Mesenchymal stem cell (in vitro differentiated cells and primary cell): ENCODE results near the gene KLC4.
A peak's percentile ranks its signal among the peaks of the same experiment; 100 is the strongest.

Experiments used
- DNase-seq: peaks from one replicate; pipeline ENCODE4 v3.0.0-alpha.2; 2013
- H2AFZ ChIP-seq: one replicate; pipeline ENCODE4 v1.6.1; 2013; ENCODE audit warnings: low read depth, mild to moderate bottlenecking, control low read depth, inconsistent platforms, low read length, moderate library complexity
- H2AK5ac ChIP-seq: 2 replicates; pipeline ENCODE4 v1.6.1; 2013; ENCODE audit warnings: low read length, moderate library complexity, mild to moderate bottlenecking, inconsistent platforms; ENCODE audit not compliant: severe bottlenecking
- H2BK120ac ChIP-seq: one replicate; pipeline ENCODE4 v1.6.1; 2013; ENCODE audit warnings: low read depth, mild to moderate bottlenecking, inconsistent platforms, low read length, moderate library complexity
- H2BK12ac ChIP-seq, 2 experiments: one replicate each; pipeline ENCODE4 v1.6.1; 2013; ENCODE audit warnings: inconsistent platforms in 2 of 2, low read length in 2 of 2, mild to moderate bottlenecking in 2 of 2, moderate library complexity in 2 of 2, control low read depth in 1 of 2
- H2BK15ac ChIP-seq: one replicate; pipeline ENCODE4 v1.6.1; 2013; ENCODE audit warnings: mild to moderate bottlenecking, low read depth, inconsistent platforms; ENCODE audit not compliant: poor library complexity, severe bottlenecking
- H2BK5ac ChIP-seq: 2 replicates; pipeline ENCODE4 v1.6.1; 2013; ENCODE audit warnings: low read depth, mild to moderate bottlenecking, low read length, control low read depth, inconsistent platforms; ENCODE audit not compliant: poor library complexity, severe bottlenecking
- H3K14ac ChIP-seq, 2 experiments: one replicate each; pipeline ENCODE4 v1.6.1; 2013; ENCODE audit warnings: inconsistent platforms in 2 of 2, low read length in 2 of 2, control low read depth in 1 of 2, mild to moderate bottlenecking in 1 of 2, moderate library complexity in 1 of 2
- H3K18ac ChIP-seq, 2 experiments: one replicate each; pipeline ENCODE4 v1.6.1; 2013; ENCODE audit warnings: inconsistent platforms in 2 of 2, low read length in 2 of 2, control low read depth in 1 of 2, low read depth in 1 of 2, mild to moderate bottlenecking in 1 of 2
- H3K23ac ChIP-seq, 2 experiments: one replicate each; pipeline ENCODE4 v1.6.1; 2013; ENCODE audit warnings: inconsistent platforms in 2 of 2, low read length in 2 of 2, mild to moderate bottlenecking in 2 of 2, moderate library complexity in 2 of 2, control low read depth in 1 of 2
- H3K27ac ChIP-seq: 2 replicates; pipeline ENCODE4 v1.5.1; 2013; ENCODE audit warnings: mild to moderate bottlenecking, moderate library complexity, low read length, control low read depth, inconsistent platforms; ENCODE audit not compliant: poor library complexity, severe bottlenecking
- H3K27me3 ChIP-seq, 2 experiments: 2 replicates each; pipeline versions ENCODE4 v1.6.1 to v1.7.0; 2013; ENCODE audit warnings: low read length in 2 of 2, mild to moderate bottlenecking in 2 of 2, moderate library complexity in 2 of 2, control low read depth in 1 of 2, inconsistent platforms in 1 of 2; ENCODE audit not compliant: control insufficient read depth in 1 of 2, insufficient read depth in 1 of 2
- H3K36me3 ChIP-seq, 2 experiments: 2 replicates each; pipeline versions ENCODE4 v1.6.1 to v1.7.0; 2013; ENCODE audit warnings: low read length in 2 of 2, control low read depth in 1 of 2, inconsistent platforms in 1 of 2, low read depth in 1 of 2, mild to moderate bottlenecking in 1 of 2; ENCODE audit not compliant: insufficient read depth in 2 of 2, control insufficient read depth in 1 of 2
- H3K4ac ChIP-seq, 2 experiments: one replicate each; pipeline ENCODE4 v1.6.1; 2013; ENCODE audit warnings: inconsistent platforms in 2 of 2, low read length in 2 of 2, mild to moderate bottlenecking in 2 of 2, moderate library complexity in 2 of 2, control low read depth in 1 of 2, low read depth in 1 of 2
- H3K4me1 ChIP-seq: 2 replicates; pipeline ENCODE4 v1.6.1; 2013; ENCODE audit warnings: low read depth, low read length, control low read depth; ENCODE audit not compliant: control insufficient read depth, insufficient read depth
- H3K4me2 ChIP-seq: 2 replicates; pipeline ENCODE4 v1.6.1; 2013; ENCODE audit warnings: low read length, mild to moderate bottlenecking, inconsistent platforms; ENCODE audit not compliant: poor library complexity, severe bottlenecking
- H3K4me3 ChIP-seq, 2 experiments: 2 replicates each; pipeline versions ENCODE4 v1.5.1 to v1.7.0; 2013; ENCODE audit warnings: low read length in 2 of 2, mild to moderate bottlenecking in 2 of 2, control low read depth in 1 of 2, low read depth in 1 of 2; ENCODE audit not compliant: insufficient read depth in 1 of 2
- H3K79me1 ChIP-seq: replicated peaks from 2 replicates; pipeline ENCODE4 v1.6.1; 2013; ENCODE audit warnings: mild to moderate bottlenecking, control low read depth, low read length, inconsistent platforms; ENCODE audit not compliant: poor library complexity, severe bottlenecking
- H3K9ac ChIP-seq: 2 replicates; pipeline ENCODE4 v1.7.0; 2013; ENCODE audit warnings: mild to moderate bottlenecking, low read length, moderate library complexity
- H3K9me3 ChIP-seq: 2 replicates; pipeline ENCODE4 v1.7.0; 2013; ENCODE audit warnings: mild to moderate bottlenecking, low read length; ENCODE audit not compliant: control insufficient read depth
- H4K8ac ChIP-seq: one replicate; pipeline ENCODE4 v1.6.1; 2013; ENCODE audit warnings: inconsistent platforms, mild to moderate bottlenecking, low read length, moderate library complexity
- H4K91ac ChIP-seq: one replicate; pipeline ENCODE4 v1.6.1; 2013; ENCODE audit warnings: mild to moderate bottlenecking, low read length, inconsistent platforms
- WGBS: methylation state at CpG from one replicate; pipeline ENCODE4 v1.1.7; 2013; ENCODE audit warnings: mixed read lengths; 5-methylcytosine and 5-hydroxymethylcytosine counted together

The KLC4 gene

DNA sequence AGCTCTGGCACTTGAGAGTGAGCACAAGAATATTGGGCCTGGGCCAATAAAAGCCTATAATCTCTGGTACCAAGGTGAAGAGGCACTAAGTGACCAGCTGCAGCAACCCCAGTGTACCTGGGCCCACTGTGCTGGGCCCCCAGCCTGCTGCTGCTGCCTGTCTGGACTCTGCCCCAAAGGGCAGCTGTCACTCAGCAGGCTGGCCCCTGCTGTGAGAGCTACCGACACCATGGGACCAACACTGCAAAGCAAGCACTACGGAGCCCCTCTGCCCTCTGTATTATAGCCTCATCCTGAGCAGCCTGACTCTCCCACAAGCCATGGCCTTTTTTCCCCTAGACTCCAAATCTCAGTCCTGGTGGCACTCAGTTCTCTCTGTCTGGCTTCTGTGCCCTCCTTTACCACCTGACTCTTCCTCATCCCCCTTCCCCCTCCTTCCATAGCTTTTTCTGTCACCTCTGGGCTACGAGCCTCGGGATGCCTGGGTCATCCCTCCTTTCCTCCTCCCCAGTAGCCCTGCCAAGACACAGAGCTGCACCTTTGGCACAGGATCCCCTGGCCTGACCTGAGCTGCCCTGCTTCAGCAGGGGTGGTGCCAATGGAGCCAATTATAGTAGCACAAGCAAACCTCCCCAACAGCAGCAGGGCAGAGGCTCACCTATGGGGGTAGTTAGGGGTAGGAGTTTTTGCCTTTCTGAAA, 23.8 kb upstream of the KLC4 start:
- DNase-seq: no peak
- peak overlapping the region; percentile 20 for H4K8ac ChIP-seq
- H3K9me3 ChIP-seq: no peaks in the 10 kb centered on the region
- peaks cover 4% of the 10 kb centered on the region for H3K4me1 ChIP-seq
- no peak overlapping the region for H3K18ac ChIP-seq
- no peak overlapping the region for H2BK120ac ChIP-seq
- H3K9ac ChIP-seq: no peak overlapping the region
- H3K23ac ChIP-seq: no peak overlapping the region
- H3K4ac ChIP-seq: no peak overlapping the region
- H3K4me3 ChIP-seq: no peak overlapping the region
- H3K36me3 ChIP-seq: peaks cover 71 to 82% of the 10 kb centered on the region in 2 experiments
- no peak overlapping the region for H2BK12ac ChIP-seq
- no peak overlapping the region for H2AFZ ChIP-seq
- no peak overlapping the region for H4K91ac ChIP-seq
- no peak overlapping the region for H3K27ac ChIP-seq
- WGBS: 87% methylated on average over 4 of the region's 4 CpGs
- no peak overlapping the region for H2AK5ac ChIP-seq
- H2BK5ac ChIP-seq: no peak overlapping the region
- H3K27me3 ChIP-seq: no peaks in the 10 kb centered on the region
- no peak overlapping the region for H3K14ac ChIP-seq
- peaks cover 12% of the 10 kb centered on the region for H3K79me1 ChIP-seq
- H3K4me2 ChIP-seq: no peak overlapping the region
- no peak overlapping the region for H2BK15ac ChIP-seq

DNA sequence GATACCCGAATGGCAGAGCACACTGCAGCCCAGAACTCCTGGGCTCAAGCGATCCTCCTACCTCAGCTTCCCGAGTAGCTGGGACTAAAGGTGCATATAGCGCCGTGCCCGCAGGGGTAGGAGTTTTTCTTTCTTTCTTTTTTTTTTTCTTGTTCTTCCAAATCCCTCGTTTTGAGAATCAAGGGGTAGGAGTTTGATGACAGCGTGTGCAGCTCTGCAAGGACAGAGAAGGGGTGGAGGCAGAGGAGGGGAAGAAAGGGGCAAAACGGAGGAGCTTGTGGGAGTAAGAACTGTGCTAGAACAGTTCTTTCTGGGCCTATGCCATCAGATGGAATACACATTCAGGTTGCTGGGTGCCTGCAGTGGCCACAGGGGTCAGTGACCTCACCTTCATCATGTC, 22.7 kb upstream of the KLC4 start:
- Histone ChIP-seq H3K18ac (no peak overlapping the region), H2BK12ac (no peak overlapping the region), H2AK5ac (no peak overlapping the region), H3K27ac (no peak overlapping the region), H3K9me3 (no peaks in the 10 kb centered on the region), H3K4me2 (no peak overlapping the region), H3K4me3 (no peak overlapping the region), H3K36me3 (peaks cover 75 to 86% of the 10 kb centered on the region in 2 experiments), H2AFZ (no peak overlapping the region), H3K4me1 (peaks cover 5% of the 10 kb centered on the region), H2BK5ac (no peak overlapping the region), H3K14ac (no peak overlapping the region), H2BK120ac (no peak overlapping the region), H4K8ac (no peak overlapping the region), H3K79me1 (peaks cover 13% of the 10 kb centered on the region), H3K27me3 (no peaks in the 10 kb centered on the region), H3K23ac (no peak overlapping the region), H3K4ac (no peak overlapping the region), H2BK15ac (no peak overlapping the region), H3K9ac (no peak overlapping the region), H4K91ac (no peak overlapping the region)
- WGBS: 97% methylated on average over 9 of the region's 9 CpGs
- DNase-seq: no peak

DNA sequence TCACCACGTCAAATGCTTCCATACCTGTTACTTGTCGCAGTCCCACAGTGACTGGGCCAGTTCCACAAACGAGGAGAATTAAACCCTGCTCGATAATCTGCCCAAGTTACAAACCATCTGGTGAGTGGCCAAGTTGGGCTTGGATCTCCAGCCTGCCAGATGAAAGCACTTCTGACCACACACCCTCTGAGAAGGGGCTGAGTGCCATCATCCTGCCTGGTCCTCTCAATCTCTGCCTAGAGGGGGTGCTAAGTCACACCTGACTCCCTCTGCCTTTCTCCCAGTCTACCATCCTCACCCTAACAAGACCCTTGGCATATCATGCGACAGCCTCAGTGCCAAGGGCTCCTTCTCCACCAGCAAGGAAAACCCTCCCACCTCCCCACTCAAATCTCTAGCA, 22.2 kb upstream of the KLC4 start:
- Histone ChIP-seq H2BK15ac (no peak overlapping the region), H2BK5ac (no peak overlapping the region), H3K18ac (no peak overlapping the region), H2AFZ (no peak overlapping the region), H4K8ac (no peak overlapping the region), H3K4ac (no peak overlapping the region), H3K4me2 (no peak overlapping the region), H3K27me3 (no peaks in the 10 kb centered on the region), H3K4me1 (peaks cover 5% of the 10 kb centered on the region), H3K79me1 (peaks cover 13% of the 10 kb centered on the region), H2AK5ac (no peak overlapping the region), H2BK12ac (no peak overlapping the region), H3K9ac (no peak overlapping the region), H3K4me3 (no peak overlapping the region), H3K27ac (no peak overlapping the region), H3K9me3 (no peaks in the 10 kb centered on the region), H2BK120ac (no peak overlapping the region), H4K91ac (no peak overlapping the region), H3K23ac (no peak overlapping the region), H3K36me3 (peaks cover 71 to 85% of the 10 kb centered on the region in 2 experiments), H3K14ac (no peak overlapping the region)
- no peak for DNase-seq
- WGBS: 94% methylated on average over 5 of the region's 5 CpGs

DNA sequence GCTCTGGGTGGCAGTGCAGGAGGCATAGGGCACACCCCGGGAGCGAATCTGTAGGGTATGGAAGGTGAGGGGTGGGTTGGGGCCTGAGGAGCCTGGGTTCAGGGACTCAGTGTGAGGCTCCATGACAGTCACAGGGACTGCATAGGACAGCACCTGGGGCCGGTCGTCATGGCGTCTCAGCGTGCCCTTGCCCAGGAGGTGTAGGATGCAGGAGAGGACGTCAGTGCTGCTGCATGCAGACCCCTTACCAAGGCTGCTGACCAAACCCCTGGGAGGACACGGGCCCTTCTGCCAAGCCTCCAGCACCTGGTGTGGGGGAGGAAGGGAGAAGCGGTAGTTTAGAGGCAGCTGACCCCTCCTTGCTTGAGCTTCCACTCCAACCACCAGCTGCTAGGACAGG, 21.7 kb upstream of the KLC4 start:
- Histone ChIP-seq H2BK5ac (no peak overlapping the region), H3K18ac (no peak overlapping the region), H3K4me3 (no peak overlapping the region), H3K14ac (no peak overlapping the region), H3K27ac (no peak overlapping the region), H2BK15ac (no peak overlapping the region), H2BK12ac (no peak overlapping the region), H4K91ac (no peak overlapping the region), H2AFZ (no peak overlapping the region), H2AK5ac (no peak overlapping the region), H3K79me1 (peaks cover 13% of the 10 kb centered on the region), H4K8ac (no peak overlapping the region), H3K4me2 (no peak overlapping the region), H3K36me3 (peaks cover 69 to 83% of the 10 kb centered on the region in 2 experiments), H2BK120ac (no peak overlapping the region), H3K23ac (no peak overlapping the region), H3K4ac (no peak overlapping the region), H3K9ac (no peak overlapping the region), H3K27me3 (no peaks in the 10 kb centered on the region), H3K4me1 (peaks cover 5% of the 10 kb centered on the region), H3K9me3 (no peaks in the 10 kb centered on the region)
- WGBS: 96% methylated on average over 8 of the region's 9 CpGs
- DNase-seq: no peak
